Esophagus muscularis mucosa (tissue), 3 donors: ENCODE measurements around the gene MAGED1.

Experiments used
- CTCF ChIP-seq, 3 experiments: fragments of 200-600 bp in 2 of 3; fragments of 450-650 bp in 1 of 3; sonication (generic) in 2 of 3; IDR thresholded peaks; one replicate each; pipeline ENCODE4 v1.5.1; 2017 to 2019; ENCODE audit warnings: antibody characterized with exemption in 3 of 3, mild to moderate bottlenecking in 2 of 3, moderate library complexity in 1 of 3
- POLR2A ChIP-seq: fragments of 450-650 bp; IDR thresholded peaks from one replicate; pipeline ENCODE4 v1.6.1; 2017; ENCODE audit warnings: antibody characterized with exemption, moderate library complexity, mild to moderate bottlenecking, low read depth

GRCh38 chrX:51855698-51856097 lies 37.7 kb upstream of the MAGED1 start:
- no peak for TF ChIP-seq CTCF (IDR thresholded peaks at IDR 0.05)
- no peak for TF ChIP-seq POLR2A
